A673 (cell line): Measurements from ENCODE around the gene SMARCD2.

Experiments
- CTCF ChIP-seq: fragments of 300-800, 200-600 bp; sonication (generic); conservative IDR thresholded peaks from 2 replicates; pipeline ENCODE4 v1.5.1; 2017; ENCODE audit warnings: low read depth, mild to moderate bottlenecking, antibody characterized with exemption, low read length, moderate library complexity, mixed read lengths
- EZH2 ChIP-seq: fragments of 200-600 bp; sonication (generic); IDR thresholded peaks from 2 replicates; pipeline ENCODE4 v1.6.1; 2017; ENCODE audit warnings: borderline replicate concordance, low read depth, mild to moderate bottlenecking, mixed read lengths, antibody characterized with exemption, low read length; ENCODE audit not compliant: poor library complexity, severe bottlenecking

DNA sequence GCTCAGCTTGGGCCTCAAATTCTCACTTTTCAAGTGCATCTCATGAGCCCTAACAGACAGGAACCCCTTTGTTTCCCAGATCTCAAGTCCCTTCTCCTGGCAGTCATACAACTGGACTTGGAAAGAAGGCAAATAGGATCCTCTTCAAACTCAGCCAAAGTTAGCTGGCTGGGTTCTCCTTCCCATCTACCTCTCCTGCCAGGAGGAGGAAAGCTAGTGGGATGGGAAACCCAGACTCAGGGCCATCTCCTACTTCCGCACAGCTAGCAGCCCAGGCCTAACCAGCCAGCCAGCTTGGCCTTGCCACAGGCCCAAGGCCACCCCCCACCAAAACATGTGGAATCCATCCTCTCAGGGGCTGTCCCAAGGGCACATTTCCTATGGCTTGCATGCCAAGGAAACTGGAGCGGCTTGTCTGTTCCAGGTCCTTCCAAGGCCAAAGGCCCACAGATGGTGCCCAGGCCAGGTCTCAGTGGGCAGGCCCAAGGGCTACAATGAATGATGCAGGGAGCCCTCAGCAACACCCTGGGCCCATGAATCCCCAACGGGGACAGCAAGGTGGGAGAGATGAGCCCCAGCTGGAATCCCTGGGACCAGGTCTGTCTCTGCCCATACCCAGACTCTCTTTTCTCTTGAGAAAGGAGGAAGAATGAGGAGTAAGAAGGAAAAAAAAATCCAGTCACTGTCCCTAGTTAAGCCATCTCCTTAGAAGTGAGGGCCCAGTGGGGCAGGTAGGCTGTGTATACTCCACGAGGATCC, 1.7 kb downstream of the SMARCD2 start:
- TF ChIP-seq CTCF (no peak), EZH2 (no peak)
